ENCODE results near the gene CFAP20DC. TPM values are rescaled to one million over a fixed set of nuclear protein-coding genes. Genes with fewer than 3 reads are reported as not detected.

Gene CFAP20DC
- polyA plus RNA-seq, 4 donors: 0.28 to 0.65 TPM; not detected in 2

- FAIRE-seq (no peak), DNase-seq (no peak)
- H3K4me1 ChIP-seq (ENCODE audit: control insufficient read depth in 3 of 3, insufficient read depth in 2 of 3, low read depth in 1 of 3, low read length in 2 of 3): no peaks in the 10 kb centered on the region
- peaks cover 0 to 4% of the 10 kb centered on the region in 2 donors for H3K9me3 ChIP-seq (ENCODE audit: control insufficient read depth in 2 of 2, insufficient read depth in 1 of 2, low read depth in 1 of 2, low read length in 1 of 2)
- no peaks in the 10 kb centered on the region for H3K27me3 ChIP-seq (ENCODE audit: control insufficient read depth in 3 of 3, insufficient read depth in 3 of 3, low read length in 3 of 3)
- WGBS, 3 donors: 69 to 80% (median 76%) methylated on average over 4 of the region's 4 CpGs
- no peak overlapping the region for H3K4me3 ChIP-seq (ENCODE audit: low read depth in 1 of 3, low read length in 3 of 3)
- no peaks in the 10 kb centered on the region for H3K36me3 ChIP-seq (ENCODE audit: control insufficient read depth in 3 of 3, insufficient read depth in 2 of 3, low read depth in 1 of 3, low read length in 3 of 3)
- H3K27ac ChIP-seq (ENCODE audit: low read depth in 1 of 3, low read length in 2 of 3): no peak overlapping the region
These were observed 97.5 kb downstream of the CFAP20DC start for GRCh38 chr3:58952128-58952917.

- no peaks in the 10 kb centered on the region for H3K27me3 ChIP-seq (ENCODE audit: control insufficient read depth in 3 of 3, insufficient read depth in 3 of 3, low read length in 3 of 3)
- no peak overlapping the region for H3K4me3 ChIP-seq (ENCODE audit: low read depth in 1 of 3, low read length in 3 of 3)
- no peaks in the 10 kb centered on the region for H3K4me1 ChIP-seq (ENCODE audit: control insufficient read depth in 3 of 3, insufficient read depth in 2 of 3, low read depth in 1 of 3, low read length in 2 of 3)
- 81 to 90% (median 86%) methylated on average over 1 of the region's 1 CpG for WGBS, 3 donors
- peaks cover 0 to 8% of the 10 kb centered on the region in 2 donors for H3K9me3 ChIP-seq (ENCODE audit: control insufficient read depth in 2 of 2, insufficient read depth in 1 of 2, low read depth in 1 of 2, low read length in 1 of 2)
- no peaks in the 10 kb centered on the region for H3K36me3 ChIP-seq (ENCODE audit: control insufficient read depth in 3 of 3, insufficient read depth in 2 of 3, low read depth in 1 of 3, low read length in 3 of 3)
- H3K27ac ChIP-seq (ENCODE audit: low read depth in 1 of 3, low read length in 2 of 3): no peak overlapping the region
- DNase-seq (no peak), FAIRE-seq (no peak)
These were observed 101.8 kb downstream of the CFAP20DC start for GRCh38 chr3:58948018-58948417.

- FAIRE-seq (no peak), DNase-seq (peak in 1 of 2 donors; percentile 38)
- Histone ChIP-seq H3K36me3 (ENCODE audit: control insufficient read depth in 3 of 3, insufficient read depth in 2 of 3, low read depth in 1 of 3, low read length in 3 of 3) (no peaks in the 10 kb centered on the region), H3K4me3 (ENCODE audit: low read depth in 1 of 3, low read length in 3 of 3) (no peak overlapping the region), H3K27ac (ENCODE audit: low read depth in 1 of 3, low read length in 2 of 3) (no peak overlapping the region), H3K27me3 (ENCODE audit: control insufficient read depth in 3 of 3, insufficient read depth in 3 of 3, low read length in 3 of 3) (no peaks in the 10 kb centered on the region), H3K9me3 (ENCODE audit: control insufficient read depth in 2 of 2, insufficient read depth in 1 of 2, low read depth in 1 of 2, low read length in 1 of 2) (peaks cover 0 to 8% of the 10 kb centered on the region in 2 donors), H3K4me1 (ENCODE audit: control insufficient read depth in 3 of 3, insufficient read depth in 2 of 3, low read depth in 1 of 3, low read length in 2 of 3) (no peaks in the 10 kb centered on the region)
- 33 to 77% (median 63%) methylated on average over 2 of the region's 2 CpGs for WGBS, 3 donors
These were observed 103.0 kb downstream of the CFAP20DC start for GRCh38 chr3:58946875-58947274.

- no peaks in the 10 kb centered on the region for H3K27me3 ChIP-seq (ENCODE audit: control insufficient read depth in 3 of 3, insufficient read depth in 3 of 3, low read length in 3 of 3)
- no peak overlapping the region for H3K27ac ChIP-seq (ENCODE audit: low read depth in 1 of 3, low read length in 2 of 3)
- no peak for DNase-seq
- FAIRE-seq: no peak
- no peaks in the 10 kb centered on the region for H3K4me1 ChIP-seq (ENCODE audit: control insufficient read depth in 3 of 3, insufficient read depth in 2 of 3, low read depth in 1 of 3, low read length in 2 of 3)
- whole genome bisulfite sequencing, 3 donors: 74 to 89% (median 87%) methylated on average over 2 of the region's 2 CpGs
- no peaks in the 10 kb centered on the region for H3K9me3 ChIP-seq (ENCODE audit: control insufficient read depth in 2 of 2, insufficient read depth in 1 of 2, low read depth in 1 of 2, low read length in 1 of 2)
- H3K4me3 ChIP-seq (ENCODE audit: low read depth in 1 of 3, low read length in 3 of 3): no peak overlapping the region
- H3K36me3 ChIP-seq (ENCODE audit: control insufficient read depth in 3 of 3, insufficient read depth in 2 of 3, low read depth in 1 of 3, low read length in 3 of 3): no peaks in the 10 kb centered on the region
These were observed 111.8 kb downstream of the CFAP20DC start for GRCh38 chr3:58938057-58938456.

- FAIRE-seq (no peak), DNase-seq (no peak)
- peaks cover 0 to 3% of the 10 kb centered on the region in 2 donors for H3K9me3 ChIP-seq (ENCODE audit: control insufficient read depth in 2 of 2, insufficient read depth in 1 of 2, low read depth in 1 of 2, low read length in 1 of 2)
- H3K27me3 ChIP-seq (ENCODE audit: control insufficient read depth in 3 of 3, insufficient read depth in 3 of 3, low read length in 3 of 3): peaks cover 0 to 1% (median 0%) of the 10 kb centered on the region in 3 donors
- no peaks in the 10 kb centered on the region for H3K36me3 ChIP-seq (ENCODE audit: control insufficient read depth in 3 of 3, insufficient read depth in 2 of 3, low read depth in 1 of 3, low read length in 3 of 3)
- 68 to 81% (median 74%) methylated on average over 1 of the region's 1 CpG for WGBS, 3 donors
- no peaks in the 10 kb centered on the region for H3K4me1 ChIP-seq (ENCODE audit: control insufficient read depth in 3 of 3, insufficient read depth in 2 of 3, low read depth in 1 of 3, low read length in 2 of 3)
- no peak overlapping the region for H3K27ac ChIP-seq (ENCODE audit: low read depth in 1 of 3, low read length in 2 of 3)
- no peak overlapping the region for H3K4me3 ChIP-seq (ENCODE audit: low read depth in 1 of 3, low read length in 3 of 3)
These were observed 125.2 kb downstream of the CFAP20DC start for GRCh38 chr3:58924578-58924977.

GRCh38 chr3:58900386-58900785 is 149.4 kb downstream of the CFAP20DC start:
- no peaks in the 10 kb centered on the region for H3K4me1 ChIP-seq (ENCODE audit: control insufficient read depth in 3 of 3, insufficient read depth in 2 of 3, low read depth in 1 of 3, low read length in 2 of 3)
- peak overlapping the region in 1 of 3 donors; percentile 0 for H3K4me3 ChIP-seq (ENCODE audit: low read depth in 1 of 3, low read length in 3 of 3)
- DNase-seq (no peak), FAIRE-seq (no peak)
- 59 to 89% (median 81%) methylated on average over 1 of the region's 1 CpG for WGBS, 3 donors
- H3K9me3 ChIP-seq (ENCODE audit: control insufficient read depth in 2 of 2, insufficient read depth in 1 of 2, low read depth in 1 of 2, low read length in 1 of 2): peaks cover 0 to 2% of the 10 kb centered on the region in 2 donors
- no peak overlapping the region for H3K27ac ChIP-seq (ENCODE audit: low read depth in 1 of 3, low read length in 2 of 3)
- H3K36me3 ChIP-seq (ENCODE audit: control insufficient read depth in 3 of 3, insufficient read depth in 2 of 3, low read depth in 1 of 3, low read length in 3 of 3): no peaks in the 10 kb centered on the region
- H3K27me3 ChIP-seq (ENCODE audit: control insufficient read depth in 3 of 3, insufficient read depth in 3 of 3, low read length in 3 of 3): no peaks in the 10 kb centered on the region

- H3K36me3 ChIP-seq (ENCODE audit: control insufficient read depth in 3 of 3, insufficient read depth in 2 of 3, low read depth in 1 of 3, low read length in 3 of 3): no peaks in the 10 kb centered on the region
These were observed 149.9 kb downstream of the CFAP20DC start for GRCh38 chr3:58899953-58900298.

GRCh38 chr3:58899159-58899952 is 150.5 kb downstream of the CFAP20DC start:
- H3K4me3 ChIP-seq (ENCODE audit: low read depth in 1 of 3, low read length in 3 of 3): no peak overlapping the region
- H3K27me3 ChIP-seq (ENCODE audit: control insufficient read depth in 3 of 3, insufficient read depth in 3 of 3, low read length in 3 of 3): no peaks in the 10 kb centered on the region
- WGBS, 3 donors: 20 to 25% (median 25%) methylated on average over 8 of the region's 8 CpGs
- no peak overlapping the region for H3K27ac ChIP-seq (ENCODE audit: low read depth in 1 of 3, low read length in 2 of 3)
- peaks cover 0 to 9% of the 10 kb centered on the region in 2 donors for H3K9me3 ChIP-seq (ENCODE audit: control insufficient read depth in 2 of 2, insufficient read depth in 1 of 2, low read depth in 1 of 2, low read length in 1 of 2)
- no peaks in the 10 kb centered on the region for H3K36me3 ChIP-seq (ENCODE audit: control insufficient read depth in 3 of 3, insufficient read depth in 2 of 3, low read depth in 1 of 3, low read length in 3 of 3)
- DNase-seq (peak; percentile 0 to 11), FAIRE-seq (no peak)
- H3K4me1 ChIP-seq (ENCODE audit: control insufficient read depth in 3 of 3, insufficient read depth in 2 of 3, low read depth in 1 of 3, low read length in 2 of 3): no peaks in the 10 kb centered on the region

More at GRCh38 chr3:58899953-58900298, 149.9 kb downstream of the CFAP20DC start:
- DNase-seq (peak; percentile 7 to 31), FAIRE-seq (no peak)
- H3K4me1 ChIP-seq (ENCODE audit: control insufficient read depth in 3 of 3, insufficient read depth in 2 of 3, low read depth in 1 of 3, low read length in 2 of 3): no peaks in the 10 kb centered on the region
- H3K27me3 ChIP-seq (ENCODE audit: control insufficient read depth in 3 of 3, insufficient read depth in 3 of 3, low read length in 3 of 3): no peaks in the 10 kb centered on the region
- 11 to 31% (median 11%) methylated on average over 2 of the region's 2 CpGs for WGBS, 3 donors
- peaks cover 0 to 4% of the 10 kb centered on the region in 2 donors for H3K9me3 ChIP-seq (ENCODE audit: control insufficient read depth in 2 of 2, insufficient read depth in 1 of 2, low read depth in 1 of 2, low read length in 1 of 2)
- H3K4me3 ChIP-seq (ENCODE audit: low read depth in 1 of 3, low read length in 3 of 3): peak overlapping the region in 1 of 3 donors; percentile 0
- H3K27ac ChIP-seq (ENCODE audit: low read depth in 1 of 3, low read length in 2 of 3): no peak overlapping the region
